Measurements from ENCODE around the gene MEGF11.

Gene MEGF11

GRCh38 chr15:65944404-65944803 lies 309.1 kb downstream of the MEGF11 start:
- DNase-seq (ENCODE audit: low read depth in 2 of 2), result no peak

DNA sequence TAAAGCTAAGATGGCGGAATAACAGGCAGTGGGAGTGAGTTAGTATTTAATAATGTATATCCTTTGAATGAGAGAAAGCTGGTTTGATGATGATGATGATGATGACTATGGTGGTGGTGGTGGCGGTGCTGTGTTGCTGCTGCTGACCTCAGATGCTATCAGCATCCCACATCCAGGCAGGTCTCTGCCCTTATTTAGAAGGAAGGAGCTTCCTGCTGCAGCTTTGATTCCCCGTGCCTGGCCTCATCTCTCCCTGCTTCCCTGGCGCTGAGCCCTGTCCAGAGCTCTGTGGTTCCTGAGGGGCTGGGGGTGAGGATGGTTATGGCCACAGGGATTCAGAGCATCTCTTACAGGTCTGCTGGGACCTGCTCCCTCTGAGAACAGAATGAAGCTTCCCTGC lies 311.1 kb downstream of the MEGF11 start:
- no peak for DNase-seq (ENCODE audit: low read depth in 2 of 2)

DNA sequence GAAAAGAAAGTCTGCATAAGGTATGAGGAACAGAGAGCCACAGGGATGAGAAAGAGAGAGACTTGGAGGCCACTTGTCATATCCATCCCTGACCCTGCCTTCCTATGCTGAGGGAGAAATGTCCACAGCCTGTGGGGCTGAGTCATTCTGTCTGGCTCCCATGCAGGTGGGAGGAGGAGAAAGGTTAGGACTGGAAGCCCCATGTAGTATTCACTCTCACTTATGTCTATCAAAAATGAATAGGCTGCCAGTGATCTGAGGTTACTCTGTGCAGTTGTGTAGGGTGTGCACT lies 313.0 kb downstream of the MEGF11 start:
- DNase-seq (ENCODE audit: low read depth in 2 of 2), result no peak

DNA sequence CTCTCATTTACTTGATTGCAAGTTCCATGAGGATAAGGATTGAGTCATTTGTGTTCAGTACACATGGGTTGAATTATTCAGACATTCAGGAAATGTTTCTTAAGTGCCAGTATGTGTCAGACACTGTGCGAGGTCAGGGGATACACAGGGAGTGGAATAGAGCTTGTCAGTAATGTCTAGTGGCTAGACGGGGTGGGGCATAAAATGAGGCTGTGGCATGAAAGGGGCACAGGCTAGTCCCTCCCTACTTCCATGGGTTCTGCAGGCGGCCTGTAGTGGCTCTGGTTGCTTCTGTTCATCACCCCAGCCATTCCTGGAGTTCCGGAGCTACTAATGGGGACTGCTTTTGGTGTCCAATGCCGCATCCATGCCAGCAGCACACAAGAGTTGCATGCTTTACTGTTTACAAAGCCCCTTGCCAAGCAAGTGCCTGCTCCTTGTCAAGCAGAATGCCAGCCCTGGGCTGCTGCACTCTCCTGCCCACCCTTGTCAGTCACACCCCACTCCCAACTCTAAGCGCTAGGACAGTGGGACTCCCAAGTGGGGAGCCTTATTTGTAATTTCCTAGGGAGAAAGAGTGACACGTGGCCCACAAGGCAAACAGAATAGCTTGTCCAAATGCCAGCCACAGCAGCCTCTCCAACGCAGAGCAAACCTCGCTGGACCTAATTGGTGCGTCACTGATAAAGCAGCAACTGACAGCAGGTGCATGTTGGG lies 313.5 kb downstream of the MEGF11 start:
- no peak for DNase-seq (ENCODE audit: low read depth in 2 of 2)

GRCh38 chr15:65938604-65939003 lies 314.9 kb downstream of the MEGF11 start:
- DNase-seq (ENCODE audit: low read depth in 2 of 2), result no peak

GRCh38 chr15:65937476-65937875 lies 316.1 kb downstream of the MEGF11 start:
- no peak for DNase-seq (ENCODE audit: low read depth in 2 of 2)

GRCh38 chr15:65937054-65937453 lies 316.5 kb downstream of the MEGF11 start:
- no peak for DNase-seq (ENCODE audit: low read depth in 2 of 2)

DNA sequence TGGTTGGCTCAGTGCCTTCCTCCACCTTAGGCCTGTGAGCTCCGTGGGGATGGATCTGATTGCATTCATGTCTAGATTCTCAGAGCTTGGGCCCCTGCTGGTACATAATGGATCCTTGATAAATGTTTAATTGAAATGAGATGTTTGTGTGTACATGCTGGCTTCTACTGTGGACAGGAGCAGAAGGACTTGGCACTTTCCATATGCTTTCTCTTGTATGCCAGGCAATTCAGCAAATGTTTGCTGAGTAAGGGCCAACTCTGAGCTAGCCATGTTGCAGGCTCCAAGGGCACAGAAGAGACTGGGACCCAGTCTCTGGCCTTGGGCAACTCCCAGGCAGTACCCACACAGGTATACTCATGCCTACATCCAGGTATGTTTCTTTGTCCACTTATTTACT lies 317.3 kb downstream of the MEGF11 start:
- DNase-seq (ENCODE audit: low read depth in 2 of 2), result no peak

- DNase-seq (ENCODE audit: low read depth in 2 of 2), result no peak
These were observed 318.2 kb downstream of the MEGF11 start for GRCh38 chr15:65935391-65935790.

DNA sequence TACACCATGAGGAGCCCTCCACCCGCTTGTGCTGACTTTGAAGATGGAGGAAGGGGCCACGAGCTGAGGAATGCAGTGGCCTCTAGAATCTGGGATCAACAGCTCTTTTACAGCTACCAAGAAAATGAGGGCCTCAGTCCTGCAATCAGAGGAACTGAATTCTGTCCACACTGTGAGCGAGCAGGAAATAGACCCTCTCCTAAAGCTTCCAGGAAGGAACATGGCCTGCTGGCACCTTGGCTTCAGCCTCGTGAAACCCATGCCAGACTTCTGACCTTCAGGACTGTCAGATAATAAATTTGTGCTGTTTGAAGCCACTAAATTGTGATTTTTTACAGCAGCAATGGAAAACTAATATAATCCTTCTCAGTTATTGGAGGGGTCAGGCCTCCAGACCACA lies 322.3 kb downstream of the MEGF11 start:
- no peak for DNase-seq (ENCODE audit: low read depth in 2 of 2)

DNA sequence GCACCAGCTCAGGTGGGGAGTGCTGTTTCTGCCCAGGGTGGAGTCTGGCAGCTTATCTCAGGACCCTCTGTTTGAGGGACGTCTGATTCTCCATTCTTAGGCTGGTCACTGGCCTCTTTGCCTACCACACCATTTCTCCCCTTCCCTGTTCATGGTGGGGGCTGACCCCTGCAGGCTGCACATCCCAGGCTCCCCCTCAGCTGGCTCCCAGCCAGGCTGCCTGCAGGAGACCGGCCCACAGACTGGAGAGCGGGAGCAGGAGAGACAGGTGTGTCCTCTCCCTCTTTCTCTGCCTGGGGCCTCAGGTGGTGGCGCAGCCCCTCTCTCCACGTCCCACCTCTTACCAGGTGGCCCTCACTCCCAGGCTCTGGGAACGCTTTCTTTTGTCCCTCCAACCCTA lies 323.4 kb downstream of the MEGF11 start:
- no peak for DNase-seq (ENCODE audit: low read depth in 2 of 2)

- DNase-seq (ENCODE audit: low read depth in 2 of 2), result no peak
These were observed 324.0 kb downstream of the MEGF11 start for GRCh38 chr15:65929573-65929972.

DNA sequence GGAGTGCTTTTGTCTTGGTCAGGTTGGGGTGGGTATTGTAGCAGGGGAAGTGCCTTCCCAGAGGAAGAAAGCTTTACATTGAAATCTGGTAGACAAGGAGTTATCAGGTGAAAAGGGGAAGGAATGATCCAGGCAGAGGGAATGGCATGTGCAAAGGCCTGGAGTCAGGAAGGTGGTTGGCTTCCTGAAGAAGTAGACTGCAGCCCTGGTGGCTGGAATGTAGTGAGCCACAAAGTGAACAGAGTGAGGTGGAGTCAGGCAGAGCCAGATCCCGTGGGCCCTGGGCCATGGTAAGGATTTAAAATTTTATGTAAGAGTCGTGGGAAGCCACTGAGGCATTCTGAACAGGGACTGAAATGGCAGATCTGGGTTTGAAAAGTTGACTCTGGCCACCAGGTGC lies 326.0 kb downstream of the MEGF11 start:
- no peak for DNase-seq (ENCODE audit: low read depth in 2 of 2)

- no peak for DNase-seq (ENCODE audit: low read depth in 2 of 2)
These were observed 326.7 kb downstream of the MEGF11 start for GRCh38 chr15:65926899-65927298.

- no peak for DNase-seq (ENCODE audit: low read depth in 2 of 2)
These were observed 327.1 kb downstream of the MEGF11 start for GRCh38 chr15:65926459-65926858.

DNA sequence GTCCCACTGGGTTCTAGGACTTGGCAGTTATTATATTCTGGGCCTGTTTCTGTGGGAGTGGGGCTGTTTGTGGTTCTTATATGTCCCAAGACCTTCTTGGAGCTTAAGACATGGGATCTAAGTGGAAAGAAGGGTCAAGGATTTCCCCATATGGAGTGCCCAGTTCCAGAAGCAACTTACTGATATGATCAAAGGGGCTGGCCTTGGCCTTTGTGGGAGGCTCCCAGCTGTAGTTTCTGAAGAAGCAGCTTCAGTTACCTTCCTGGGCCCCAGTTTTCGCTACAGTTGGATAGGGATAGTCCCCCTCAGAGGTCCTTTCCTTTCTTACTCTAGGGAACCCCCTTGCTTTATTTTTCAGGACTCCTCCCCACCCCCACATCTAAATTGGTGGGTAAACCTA lies 328.2 kb downstream of the MEGF11 start:
- no peak for DNase-seq (ENCODE audit: low read depth in 2 of 2)

DNA sequence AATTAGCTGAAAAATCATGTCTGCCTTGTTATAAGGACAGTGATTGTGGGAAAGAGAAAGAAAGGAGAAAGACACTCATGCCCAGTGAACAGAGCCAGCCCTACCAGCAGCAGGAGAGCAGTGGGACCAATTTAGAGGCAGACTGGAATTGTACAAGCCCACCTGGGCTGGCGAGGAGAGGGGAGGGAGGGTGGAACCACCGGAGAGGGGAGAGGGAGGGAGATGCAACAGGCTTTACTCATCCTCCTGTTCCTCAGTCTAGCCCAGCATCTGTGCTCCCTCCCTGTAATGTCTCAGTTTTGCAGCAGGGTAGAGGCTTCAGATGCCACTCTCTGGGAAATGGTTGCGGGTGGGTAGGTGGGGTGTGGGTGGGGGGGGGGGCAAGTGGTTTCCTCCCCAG lies 329.5 kb downstream of the MEGF11 start:
- no peak for DNase-seq (ENCODE audit: low read depth in 2 of 2)

- no peak for DNase-seq (ENCODE audit: low read depth in 2 of 2)
These were observed 330.3 kb downstream of the MEGF11 start for GRCh38 chr15:65923264-65923663.

- DNase-seq (ENCODE audit: low read depth in 2 of 2), result no peak
These were observed 330.9 kb downstream of the MEGF11 start for GRCh38 chr15:65922621-65923020.

- DNase-seq (ENCODE audit: low read depth in 2 of 2), result no peak
These were observed 331.8 kb downstream of the MEGF11 start for GRCh38 chr15:65921780-65922179.

- DNase-seq (ENCODE audit: low read depth in 2 of 2), result no peak
These were observed 332.7 kb downstream of the MEGF11 start for GRCh38 chr15:65920825-65921309.

- DNase-seq (ENCODE audit: low read depth in 2 of 2), result no peak
These were observed 333.4 kb downstream of the MEGF11 start for GRCh38 chr15:65920121-65920520.

- DNase-seq (ENCODE audit: low read depth in 2 of 2), result no peak
These were observed 334.2 kb downstream of the MEGF11 start for GRCh38 chr15:65919353-65919752.

DNA sequence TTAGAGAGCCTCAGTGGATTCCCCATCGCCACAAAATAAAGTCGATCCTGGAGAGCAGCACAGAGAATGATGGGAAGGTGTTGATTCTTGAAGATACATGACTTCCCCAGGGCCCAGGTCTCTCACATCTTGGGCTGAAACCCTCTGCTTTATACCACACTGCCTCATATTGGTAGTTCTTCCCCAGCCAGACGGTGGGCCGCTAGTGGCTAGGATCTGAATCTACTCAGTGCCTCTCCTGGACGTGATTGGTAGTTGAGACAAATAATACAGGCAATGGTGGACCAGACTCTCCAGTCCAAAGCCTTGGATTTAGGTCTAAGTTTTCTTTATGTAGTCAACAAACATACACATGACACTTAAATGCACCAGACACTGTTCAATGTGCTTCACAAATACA lies 334.6 kb downstream of the MEGF11 start:
- DNase-seq (ENCODE audit: low read depth in 2 of 2), result no peak
